Activated naive CD4-positive, alpha-beta T cell treated with anti-CD3 and anti-CD28 coated beads for 36 hours (primary cell): Measurements from ENCODE around the gene SF3B5. TPM values are rescaled to one million over a fixed set of nuclear protein-coding genes. Genes with fewer than 3 reads are reported as not detected.
"Not testable (repeated sequence)": the region's sequence is repeated elsewhere in the genome, so short reads cannot be mapped to it uniquely, and the experiment has no call there.

Experiments
- CTCF ChIA-PET: fragments of 350-600 bp; sonication (Branson Sonifier 250); formaldehyde crosslinking; loops from one replicate; lab custom pipeline; 2021; ENCODE audit warnings: antibody characterized with exemption; lab: Charles Lee
- DNase-seq: peaks from one replicate; pipeline ENCODE4 v3.0.0-alpha.2; 2020
- H3K27ac Mint-ChIP-seq: one replicate; pipeline ENCODE4 v1.8.0; 2021; ENCODE audit warnings: mild to moderate bottlenecking, mixed read lengths
- H3K27me3 Mint-ChIP-seq: one replicate; pipeline ENCODE4 v1.8.0; 2021; ENCODE audit warnings: low read depth, mixed read lengths
- H3K36me3 Mint-ChIP-seq: one replicate; pipeline ENCODE4 v1.8.0; 2021; ENCODE audit warnings: low read depth, mixed read lengths
- H3K4me1 Mint-ChIP-seq: one replicate; pipeline ENCODE4 v1.8.0; 2021; ENCODE audit warnings: low read depth, mixed read lengths
- H3K4me3 Mint-ChIP-seq: one replicate; pipeline ENCODE4 v1.8.0; 2021; ENCODE audit warnings: mild to moderate bottlenecking, moderate library complexity, mixed read lengths
- H3K9me3 Mint-ChIP-seq: one replicate; pipeline ENCODE4 v1.8.0; 2021; ENCODE audit warnings: mixed read lengths
- intact Hi-C: fragments of 100-400 bp; cut with micrococcal nuclease; formaldehyde crosslinking; loops from one replicate; pipeline ENCODE4 v1.15.1; 2023
- total RNA-seq, 2 experiments: library from RNA; stranded (reverse); gene quantifications; one replicate each; pipeline ENCODE4 v1.2.3, GENCODE V29; 2021

The SF3B5 gene
- 100 to 1,000 TPM; 170 to 176 TPM for total RNA-seq

DNA sequence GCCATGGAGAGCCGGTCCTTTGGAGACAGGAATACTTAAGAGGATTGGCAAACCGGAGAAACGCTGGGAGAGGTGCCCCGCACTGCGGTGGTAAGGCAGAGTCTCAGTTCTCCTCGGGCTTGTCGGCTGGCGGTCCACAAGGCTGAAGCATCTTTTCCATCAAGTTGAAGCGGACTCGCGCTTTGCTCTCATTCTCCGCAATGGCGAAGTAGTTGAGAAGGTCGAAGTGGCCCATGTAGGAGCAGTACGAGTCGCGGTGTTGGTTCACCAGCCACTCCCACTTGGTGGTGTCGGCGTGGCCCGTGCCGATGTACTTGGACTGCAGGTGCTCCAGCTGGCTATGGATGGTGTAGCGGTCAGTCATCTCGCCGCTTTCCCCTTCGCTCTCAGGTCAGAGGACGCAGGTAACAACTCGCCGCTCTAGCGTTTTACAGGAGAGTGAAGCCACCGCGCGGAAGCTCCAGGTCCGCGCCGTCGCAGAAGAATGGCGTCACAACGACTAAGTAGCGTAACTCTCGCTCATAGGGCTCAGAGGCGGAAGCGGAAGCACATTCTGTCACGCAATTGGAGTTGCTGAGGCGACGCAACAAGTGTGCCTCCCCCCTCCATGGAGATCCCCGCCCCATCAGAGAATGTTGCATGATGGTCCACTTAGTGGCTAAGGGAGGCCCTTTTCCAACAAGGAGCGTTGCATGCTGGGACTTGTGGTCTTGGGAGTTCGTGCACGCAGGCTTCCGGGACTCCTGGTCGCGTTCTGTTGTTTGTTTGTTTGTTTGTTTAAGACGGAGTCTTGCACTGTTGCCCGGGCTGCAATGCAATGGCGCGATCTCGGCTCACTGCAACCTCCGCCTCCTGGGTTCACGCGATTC is at the start of gene SF3B5:
Gene SF3B5 (minus strand): TSS at position 440 of the 869 bp plus-strand sequence. CDS start 76 bp downstream, at position 364.
- peak within 1 kb of the TSS; percentile 91 for H3K4me3 Mint-ChIP-seq

GRCh38 chr6:144144996-144145395 is 49.6 kb upstream of the SF3B5 start:
- H3K4me1 Mint-ChIP-seq = peaks cover 5% of the 10 kb centered on the region
- H3K27me3 Mint-ChIP-seq = no peaks in the 10 kb centered on the region
- H3K27ac Mint-ChIP-seq = no peak overlapping the region
- CTCF ChIA-PET = interaction anchor here (1.6 kb wide), 1 partner anchor 14 kb away, joined by 5 read pairs; no protein-coding TSS in a partner anchor
- no peak for DNase-seq
- H3K4me3 Mint-ChIP-seq = no peak overlapping the region
- intact Hi-C loops = no loop called here
- no peaks in the 10 kb centered on the region for H3K9me3 Mint-ChIP-seq
- no peaks in the 10 kb centered on the region for H3K36me3 Mint-ChIP-seq

More for the DNA sequence above, at the start of gene SF3B5:
- DNase-seq = peak; percentile 99
- intact Hi-C loops = loop anchor here (1.0 kb wide), 14 partner anchors 31 to 1948 kb away; partner anchors contain the start of genes ADAT2, FUCA2, LTV1 and NMBR
- CTCF ChIA-PET = interaction anchor here (0.7 to 8.7 kb wide), 4 partner anchors 10 to 453 kb away, joined by 3 to 46 read pairs (median 4); no protein-coding TSS in a partner anchor
- Mint-ChIP-seq H3K27ac (peak within 1 kb of the TSS; percentile 91), H3K9me3 (no peaks in the 10 kb centered on the region), H3K36me3 (peaks cover 5% of the 10 kb centered on the region), H3K27me3 (no peaks in the 10 kb centered on the region), H3K4me1 (peaks cover 29% of the 10 kb centered on the region)

- no peaks in the 10 kb centered on the region for H3K36me3 Mint-ChIP-seq
- H3K9me3 Mint-ChIP-seq = no peaks in the 10 kb centered on the region
- no peaks in the 10 kb centered on the region for H3K4me1 Mint-ChIP-seq
- DNase-seq = no peak
- no peaks in the 10 kb centered on the region for H3K27me3 Mint-ChIP-seq
- H3K27ac Mint-ChIP-seq = no peak overlapping the region
- H3K4me3 Mint-ChIP-seq = no peak overlapping the region
- CTCF ChIA-PET = interaction anchor here (1.1 to 1.6 kb wide), 2 partner anchors 13 to 14 kb away, joined by 3 to 5 read pairs; no protein-coding TSS in a partner anchor
- intact Hi-C loops = no loop called here
Measured at GRCh38 chr6:144143878-144144277, 48.5 kb upstream of the SF3B5 start.

DNA sequence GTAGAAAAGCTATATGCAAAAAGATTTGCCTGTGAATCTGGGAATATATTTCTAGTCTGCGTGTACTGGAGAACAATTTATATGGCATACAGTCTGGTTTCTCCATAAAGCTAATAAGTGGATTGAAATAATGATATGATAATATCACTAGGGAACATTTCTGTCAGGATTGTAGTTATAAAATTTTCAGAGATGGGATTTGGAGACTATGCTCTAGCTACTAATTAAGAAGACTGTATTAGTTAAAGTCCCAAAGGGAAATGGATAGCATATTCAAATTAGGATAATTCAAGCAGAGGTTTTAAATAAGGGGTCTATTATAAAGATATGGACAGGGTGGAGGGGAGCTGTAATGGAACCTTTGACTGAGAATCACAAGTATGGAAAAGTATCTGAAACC is 47.7 kb upstream of the SF3B5 start:
- intact Hi-C loops = no loop called here
- no peak for DNase-seq
- no peaks in the 10 kb centered on the region for H3K9me3 Mint-ChIP-seq
- no peaks in the 10 kb centered on the region for H3K4me1 Mint-ChIP-seq
- CTCF ChIA-PET = interaction anchor here (1.2 kb wide), 1 partner anchor 38 kb away, joined by 6 read pairs; no protein-coding TSS in a partner anchor
- H3K4me3 Mint-ChIP-seq = no peak overlapping the region
- no peaks in the 10 kb centered on the region for H3K27me3 Mint-ChIP-seq
- no peaks in the 10 kb centered on the region for H3K36me3 Mint-ChIP-seq
- no peak overlapping the region for H3K27ac Mint-ChIP-seq

DNA sequence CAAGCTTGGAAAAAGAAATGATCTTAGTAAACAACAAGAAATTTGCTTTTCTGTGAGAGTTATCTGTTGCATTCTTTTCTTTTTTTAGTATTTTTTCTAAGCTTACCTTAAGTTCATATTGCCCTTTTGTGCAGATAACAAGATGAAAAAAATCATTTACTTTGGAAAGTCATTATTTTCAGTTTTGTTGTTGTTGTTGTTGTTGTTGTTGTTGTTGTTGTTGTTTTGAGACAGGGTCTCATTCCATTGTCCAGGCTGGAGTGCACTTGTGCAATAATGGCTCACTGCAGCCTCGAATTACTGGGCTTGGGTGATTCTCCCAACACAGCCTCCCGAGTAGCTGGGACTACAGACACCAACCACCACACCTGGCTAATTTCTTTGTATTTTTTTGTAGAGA is 46.1 kb upstream of the SF3B5 start:
- CTCF ChIA-PET = no interaction called here
- H3K9me3 Mint-ChIP-seq = no peaks in the 10 kb centered on the region

GRCh38 chr6:144140867-144141266 is 45.5 kb upstream of the SF3B5 start:
- CTCF ChIA-PET = no interaction called here
- Mint-ChIP-seq H3K4me3 (no peak overlapping the region), H3K36me3 (no peaks in the 10 kb centered on the region), H3K27me3 (peaks cover 3% of the 10 kb centered on the region), H3K27ac (no peak overlapping the region), H3K4me1 (no peaks in the 10 kb centered on the region), H3K9me3 (no peaks in the 10 kb centered on the region)
- DNase-seq = no peak
- intact Hi-C loops = no loop called here

More for the DNA sequence above, 46.1 kb upstream of the SF3B5 start:
- intact Hi-C loops = no loop called here
- no peaks in the 10 kb centered on the region for H3K4me1 Mint-ChIP-seq
- no peak overlapping the region for H3K27ac Mint-ChIP-seq
- H3K4me3 Mint-ChIP-seq = no peak overlapping the region
- no peak for DNase-seq
- no peaks in the 10 kb centered on the region for H3K27me3 Mint-ChIP-seq
- no peaks in the 10 kb centered on the region for H3K36me3 Mint-ChIP-seq

GRCh38 chr6:144139817-144140216 is 44.4 kb upstream of the SF3B5 start:
- H3K27ac Mint-ChIP-seq = no peak overlapping the region
- intact Hi-C loops = no loop called here
- CTCF ChIA-PET = no interaction called here
- H3K4me3 Mint-ChIP-seq = no peak overlapping the region
- DNase-seq = no peak
- no peaks in the 10 kb centered on the region for H3K36me3 Mint-ChIP-seq
- peaks cover 2% of the 10 kb centered on the region for H3K4me1 Mint-ChIP-seq
- H3K27me3 Mint-ChIP-seq = peaks cover 3% of the 10 kb centered on the region
- H3K9me3 Mint-ChIP-seq = no peaks in the 10 kb centered on the region

- no peak overlapping the region for H3K4me3 Mint-ChIP-seq
- H3K36me3 Mint-ChIP-seq = no peaks in the 10 kb centered on the region
- H3K27ac Mint-ChIP-seq = no peak overlapping the region
- intact Hi-C loops = no loop called here
- DNase-seq = no peak
- CTCF ChIA-PET = no interaction called here
- peaks cover 3% of the 10 kb centered on the region for H3K27me3 Mint-ChIP-seq
- no peaks in the 10 kb centered on the region for H3K9me3 Mint-ChIP-seq
- peaks cover 8% of the 10 kb centered on the region for H3K4me1 Mint-ChIP-seq
Measured at GRCh38 chr6:144138542-144138941, 43.2 kb upstream of the SF3B5 start.

- H3K27me3 Mint-ChIP-seq = peaks cover 3% of the 10 kb centered on the region
- CTCF ChIA-PET = interaction anchor here (0.5 to 0.8 kb wide), 2 partner anchors 30 to 134 kb away, joined by 3 to 4 read pairs; no protein-coding TSS in a partner anchor
- no peak overlapping the region for H3K4me3 Mint-ChIP-seq
- no peak for DNase-seq
- H3K9me3 Mint-ChIP-seq = no peaks in the 10 kb centered on the region
- intact Hi-C loops = no loop called here
- H3K27ac Mint-ChIP-seq = no peak overlapping the region
- peaks cover 39% of the 10 kb centered on the region for H3K4me1 Mint-ChIP-seq
- H3K36me3 Mint-ChIP-seq = no peaks in the 10 kb centered on the region
Measured at GRCh38 chr6:144134737-144135136, 39.4 kb upstream of the SF3B5 start.

GRCh38 chr6:144134176-144134575 is 38.8 kb upstream of the SF3B5 start:
- no peak for DNase-seq
- Mint-ChIP-seq H3K4me1 (peaks cover 45% of the 10 kb centered on the region), H3K27me3 (peaks cover 3% of the 10 kb centered on the region), H3K4me3 (no peak overlapping the region), H3K27ac (no peak overlapping the region), H3K36me3 (no peaks in the 10 kb centered on the region), H3K9me3 (no peaks in the 10 kb centered on the region)
- intact Hi-C loops = no loop called here
- CTCF ChIA-PET = interaction anchor here (0.5 kb wide), 1 partner anchor 135 kb away, joined by 4 read pairs; no protein-coding TSS in a partner anchor

DNA sequence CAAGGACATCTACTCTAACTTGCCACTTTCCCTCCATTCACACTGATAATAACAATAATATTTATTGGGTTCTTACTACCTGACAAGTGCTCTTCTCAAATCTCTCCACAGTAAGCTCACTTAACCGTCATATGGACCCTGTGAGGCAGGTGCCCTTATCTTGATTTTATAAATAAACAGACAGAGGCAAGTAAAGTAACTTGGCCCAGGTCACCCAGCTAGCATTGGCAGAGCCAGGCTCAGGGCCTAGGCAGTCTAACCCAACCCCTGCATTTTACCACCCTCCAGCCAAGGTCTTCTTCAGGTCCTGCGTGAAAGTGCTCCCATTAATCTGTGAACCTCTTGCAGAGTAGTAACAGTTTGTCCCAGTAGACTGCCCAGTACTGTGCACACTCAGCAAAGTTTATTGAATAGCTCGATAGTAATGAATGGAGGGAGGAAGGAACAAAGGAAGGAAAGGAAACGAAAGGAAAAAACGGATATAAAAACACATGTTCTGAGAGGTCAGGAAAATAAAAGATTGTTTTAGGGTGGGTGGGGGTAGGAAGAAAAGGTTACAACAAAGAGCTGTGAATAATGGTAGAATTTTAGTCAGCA is 38.0 kb upstream of the SF3B5 start:
- Mint-ChIP-seq H3K27ac (no peak overlapping the region), H3K36me3 (no peaks in the 10 kb centered on the region), H3K4me1 (peaks cover 51% of the 10 kb centered on the region), H3K9me3 (no peaks in the 10 kb centered on the region), H3K27me3 (peaks cover 4% of the 10 kb centered on the region), H3K4me3 (no peak overlapping the region)
- intact Hi-C loops = no loop called here
- no peak for DNase-seq
- CTCF ChIA-PET = no interaction called here

DNA sequence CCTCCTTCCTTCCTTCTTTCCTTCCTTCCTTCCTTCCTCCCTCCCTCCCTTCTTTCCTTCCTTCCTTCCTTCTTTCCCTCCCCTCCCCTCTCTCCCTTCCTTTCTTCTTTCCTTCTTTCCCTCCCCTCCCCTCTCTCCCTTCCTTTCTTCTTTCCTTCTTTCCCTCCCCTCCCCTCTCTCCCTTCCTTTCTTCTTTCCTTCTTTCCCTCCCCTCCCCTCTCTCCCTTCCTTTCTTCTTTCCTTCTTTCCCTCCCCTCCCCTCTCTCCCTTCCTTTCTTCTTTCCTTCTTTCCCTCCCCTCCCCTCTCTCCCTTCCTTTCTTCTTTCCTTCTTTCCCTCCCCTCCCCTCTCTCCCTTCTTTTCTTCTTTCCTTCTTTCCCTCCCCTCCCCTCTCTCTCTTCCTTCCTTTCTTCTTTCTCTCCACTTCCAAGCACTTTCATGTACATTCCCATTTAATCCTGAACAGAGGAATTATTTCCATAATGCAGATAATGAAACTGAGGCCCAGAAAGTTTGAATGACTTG is 36.9 kb upstream of the SF3B5 start:
- H3K27me3 Mint-ChIP-seq, H3K27ac Mint-ChIP-seq, H3K4me3 Mint-ChIP-seq, H3K9me3 Mint-ChIP-seq, intact Hi-C loops, DNase-seq, H3K36me3 Mint-ChIP-seq: not testable (repeated sequence)
- H3K4me1 Mint-ChIP-seq = peaks cover 52% of the 10 kb centered on the region
- CTCF ChIA-PET = interaction anchor here (1.2 kb wide), 1 partner anchor 20 kb away, joined by 3 read pairs; no protein-coding TSS in a partner anchor
